Ishikawa (cell line): ENCODE results near the gene PRXL2A.

Experiments used
- CEBPB ChIP-seq: IDR thresholded peaks from 2 replicates; pipeline ENCODE4 v1.6.1; 2012
- CREB1 ChIP-seq: IDR thresholded peaks from 2 replicates; pipeline ENCODE4 v1.6.1; 2012; ENCODE audit warnings: low read depth
- EGR1 ChIP-seq: IDR thresholded peaks from 2 replicates; pipeline ENCODE4 v1.6.1; 2012
- EP300 ChIP-seq: IDR thresholded peaks from 2 replicates; pipeline ENCODE4 v1.6.1; 2012; ENCODE audit warnings: borderline replicate concordance
- FOXM1 ChIP-seq: IDR thresholded peaks from 2 replicates; pipeline ENCODE4 v1.6.1; 2012; ENCODE audit warnings: low read depth, borderline replicate concordance
- NFIC ChIP-seq: IDR thresholded peaks from 2 replicates; pipeline ENCODE4 v1.6.1; 2012
- RAD21 ChIP-seq: IDR thresholded peaks from 2 replicates; pipeline ENCODE4 v1.6.1; 2012; ENCODE audit warnings: low read depth
- TAF1 ChIP-seq: IDR thresholded peaks from 2 replicates; pipeline ENCODE4 v1.6.1; 2012; ENCODE audit warnings: low read depth, mild to moderate bottlenecking
- TCF12 ChIP-seq: IDR thresholded peaks from 2 replicates; pipeline ENCODE4 v1.6.1; 2012; ENCODE audit warnings: low read depth
- TEAD4 ChIP-seq: IDR thresholded peaks from 2 replicates; pipeline ENCODE4 v1.6.1; 2012
- YY1 ChIP-seq: IDR thresholded peaks from 2 replicates; pipeline ENCODE4 v1.6.1; 2012; ENCODE audit warnings: low read depth
- ZBTB7A ChIP-seq: IDR thresholded peaks from 2 replicates; pipeline ENCODE4 v1.6.1; 2012; ENCODE audit warnings: low read depth
- TF ChIP-seq, protein P1 (sequence below): IDR thresholded peaks from 2 replicates; pipeline ENCODE4 v1.6.1; 2012
- TF ChIP-seq, protein P2 (sequence below): IDR thresholded peaks from 2 replicates; pipeline ENCODE4 v1.6.1; 2012
- TF ChIP-seq, protein P3 (sequence below): IDR thresholded peaks from 2 replicates; pipeline ENCODE4 v1.6.1; 2012; ENCODE audit warnings: low read depth, mild to moderate bottlenecking

PRXL2A gene

GRCh38 chr10:80416479-80417098 lies 8.2 kb downstream of the PRXL2A start:
- TF ChIP-seq NFIC, result peak; percentile 59
- no peak for TF ChIP-seq TCF12
- TF ChIP-seq, protein P1, sequence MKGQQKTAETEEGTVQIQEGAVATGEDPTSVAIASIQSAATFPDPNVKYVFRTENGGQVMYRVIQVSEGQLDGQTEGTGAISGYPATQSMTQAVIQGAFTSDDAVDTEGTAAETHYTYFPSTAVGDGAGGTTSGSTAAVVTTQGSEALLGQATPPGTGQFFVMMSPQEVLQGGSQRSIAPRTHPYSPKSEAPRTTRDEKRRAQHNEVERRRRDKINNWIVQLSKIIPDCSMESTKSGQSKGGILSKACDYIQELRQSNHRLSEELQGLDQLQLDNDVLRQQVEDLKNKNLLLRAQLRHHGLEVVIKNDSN, result peak; percentile 43; the same call in 1 of the 2 replicates

DNA sequence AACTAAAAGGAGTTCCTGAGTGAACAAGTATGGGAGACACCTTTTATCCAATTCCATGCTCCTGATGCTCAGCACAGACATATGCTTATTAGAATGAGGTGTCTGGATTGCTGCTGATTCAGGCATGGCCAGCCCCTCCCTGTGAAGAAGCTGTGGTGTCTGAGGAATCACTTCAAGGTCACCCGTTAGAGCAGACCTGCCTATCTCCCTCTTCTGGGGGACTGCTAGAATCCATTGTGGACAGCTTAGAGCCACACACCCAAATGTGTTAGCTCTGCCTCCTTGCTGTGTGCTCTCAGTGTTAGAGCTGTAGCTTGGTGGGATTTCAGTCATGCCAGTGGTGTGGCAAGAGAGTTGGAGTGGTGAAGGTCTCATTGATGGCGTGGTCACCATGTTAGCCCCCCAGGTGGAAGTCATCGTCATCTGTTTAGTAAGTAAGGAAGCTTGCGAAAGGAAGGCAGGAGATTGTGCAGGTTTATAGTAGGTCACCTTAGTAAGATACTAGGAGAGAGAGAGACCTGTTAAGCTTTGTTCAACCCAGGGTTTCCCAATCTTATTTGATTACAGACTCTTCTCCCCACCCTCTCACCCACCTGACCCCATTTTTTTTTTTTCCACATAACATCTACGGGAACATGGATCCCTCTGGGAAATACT lies 12.8 kb downstream of the PRXL2A start:
- TF ChIP-seq, protein P2, sequence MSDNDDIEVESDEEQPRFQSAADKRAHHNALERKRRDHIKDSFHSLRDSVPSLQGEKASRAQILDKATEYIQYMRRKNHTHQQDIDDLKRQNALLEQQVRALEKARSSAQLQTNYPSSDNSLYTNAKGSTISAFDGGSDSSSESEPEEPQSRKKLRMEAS, result no peak
- no peak for TF ChIP-seq NFIC
- TF ChIP-seq ZBTB7A, result no peak

DNA sequence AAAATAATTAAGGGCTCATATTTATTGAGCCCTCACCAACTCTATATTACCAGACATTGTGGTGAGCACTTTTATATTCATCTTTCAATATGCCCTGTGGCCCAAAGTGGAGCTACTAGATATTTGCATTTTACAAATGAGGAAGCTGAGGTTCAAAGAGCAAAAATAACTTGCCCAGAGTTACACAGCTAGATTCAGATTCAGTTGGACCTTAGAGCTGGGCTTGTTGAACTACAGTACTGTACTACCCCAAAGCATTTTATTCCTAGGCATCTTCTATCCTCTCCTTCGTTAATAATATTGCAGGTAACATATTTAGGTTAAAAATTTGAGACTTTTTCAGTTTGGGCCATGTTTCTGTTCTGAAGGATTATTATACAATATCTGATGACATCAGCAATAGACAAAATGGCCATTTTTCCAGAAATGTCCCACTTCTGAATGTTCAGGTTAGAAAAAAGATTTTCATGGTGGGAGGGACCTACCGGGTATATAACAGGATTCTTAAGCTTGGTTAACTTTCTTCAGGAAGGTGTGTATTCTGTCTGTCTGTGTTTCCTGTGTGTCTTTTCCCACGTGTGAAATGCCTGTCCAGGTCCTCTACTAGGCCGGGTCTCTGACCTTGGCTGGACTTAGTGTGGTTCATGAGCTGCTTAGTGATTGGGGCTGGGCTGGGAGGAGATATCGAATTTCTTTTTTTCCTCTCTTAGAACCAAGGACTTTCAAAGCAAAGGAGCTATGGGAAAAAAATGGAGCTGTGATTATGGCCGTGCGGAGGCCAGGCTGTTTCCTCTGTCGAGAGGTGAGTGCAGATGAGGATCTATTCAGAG lies 13.6 kb downstream of the PRXL2A start:
- no peak for TF ChIP-seq EGR1
- no peak for TF ChIP-seq RAD21
- no peak for TF ChIP-seq TAF1
- TF ChIP-seq TEAD4, result no peak
- TF ChIP-seq FOXM1, result no peak
- TF ChIP-seq CEBPB, result no peak
- TF ChIP-seq, protein P2, result no peak
- TF ChIP-seq, protein P1, result no peak
- TF ChIP-seq EP300, result no peak
- no peak for TF ChIP-seq ZBTB7A
- TF ChIP-seq TCF12, result no peak
- TF ChIP-seq YY1, result no peak
- TF ChIP-seq, protein P3, sequence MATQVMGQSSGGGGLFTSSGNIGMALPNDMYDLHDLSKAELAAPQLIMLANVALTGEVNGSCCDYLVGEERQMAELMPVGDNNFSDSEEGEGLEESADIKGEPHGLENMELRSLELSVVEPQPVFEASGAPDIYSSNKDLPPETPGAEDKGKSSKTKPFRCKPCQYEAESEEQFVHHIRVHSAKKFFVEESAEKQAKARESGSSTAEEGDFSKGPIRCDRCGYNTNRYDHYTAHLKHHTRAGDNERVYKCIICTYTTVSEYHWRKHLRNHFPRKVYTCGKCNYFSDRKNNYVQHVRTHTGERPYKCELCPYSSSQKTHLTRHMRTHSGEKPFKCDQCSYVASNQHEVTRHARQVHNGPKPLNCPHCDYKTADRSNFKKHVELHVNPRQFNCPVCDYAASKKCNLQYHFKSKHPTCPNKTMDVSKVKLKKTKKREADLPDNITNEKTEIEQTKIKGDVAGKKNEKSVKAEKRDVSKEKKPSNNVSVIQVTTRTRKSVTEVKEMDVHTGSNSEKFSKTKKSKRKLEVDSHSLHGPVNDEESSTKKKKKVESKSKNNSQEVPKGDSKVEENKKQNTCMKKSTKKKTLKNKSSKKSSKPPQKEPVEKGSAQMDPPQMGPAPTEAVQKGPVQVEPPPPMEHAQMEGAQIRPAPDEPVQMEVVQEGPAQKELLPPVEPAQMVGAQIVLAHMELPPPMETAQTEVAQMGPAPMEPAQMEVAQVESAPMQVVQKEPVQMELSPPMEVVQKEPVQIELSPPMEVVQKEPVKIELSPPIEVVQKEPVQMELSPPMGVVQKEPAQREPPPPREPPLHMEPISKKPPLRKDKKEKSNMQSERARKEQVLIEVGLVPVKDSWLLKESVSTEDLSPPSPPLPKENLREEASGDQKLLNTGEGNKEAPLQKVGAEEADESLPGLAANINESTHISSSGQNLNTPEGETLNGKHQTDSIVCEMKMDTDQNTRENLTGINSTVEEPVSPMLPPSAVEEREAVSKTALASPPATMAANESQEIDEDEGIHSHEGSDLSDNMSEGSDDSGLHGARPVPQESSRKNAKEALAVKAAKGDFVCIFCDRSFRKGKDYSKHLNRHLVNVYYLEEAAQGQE, result no peak
- TF ChIP-seq CREB1, result no peak
- TF ChIP-seq NFIC, result no peak

DNA sequence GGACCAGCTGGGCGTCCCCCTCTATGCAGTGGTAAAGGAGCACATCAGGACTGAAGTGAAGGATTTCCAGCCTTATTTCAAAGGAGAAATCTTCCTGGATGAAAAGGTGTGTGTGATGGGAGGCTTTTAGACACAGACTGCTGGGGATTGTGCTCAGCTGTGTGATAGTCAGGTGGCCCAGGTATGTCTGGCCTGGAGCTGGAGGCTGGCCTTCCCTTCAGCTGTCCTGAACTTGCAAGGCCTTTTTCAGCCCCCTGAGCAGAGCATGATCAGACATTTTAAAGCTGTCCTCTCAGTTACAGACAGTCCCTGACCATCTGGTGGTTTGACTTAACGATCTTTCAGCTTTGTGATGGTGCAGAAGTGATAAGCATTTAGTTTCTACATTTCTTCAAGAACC lies 17.6 kb downstream of the PRXL2A start:
- TF ChIP-seq, protein P3, result no peak
- TF ChIP-seq NFIC (no peak), CREB1 (no peak), ZBTB7A (no peak), EP300 (no peak), EGR1 (no peak), FOXM1 (no peak), YY1 (no peak), RAD21 (no peak), TCF12 (no peak), TEAD4 (no peak), CEBPB (no peak), TAF1 (no peak)
- TF ChIP-seq, protein P1, result no peak
- TF ChIP-seq, protein P2, result no peak

- no peak for TF ChIP-seq TAF1
- no peak for TF ChIP-seq FOXM1
- no peak for TF ChIP-seq ZBTB7A
- TF ChIP-seq RAD21, result no peak
- TF ChIP-seq TCF12, result no peak
- TF ChIP-seq, protein P2, result no peak
- no peak for TF ChIP-seq EP300
- no peak for TF ChIP-seq TEAD4
- TF ChIP-seq CEBPB, result no peak
- TF ChIP-seq YY1, result no peak
- no peak for TF ChIP-seq EGR1
These were observed 19.2 kb downstream of the PRXL2A start for GRCh38 chr10:80427541-80427940.
